Measurements from ENCODE around the gene MRPL30.

- TF ChIP-seq POLR2AphosphoS5 (IDR thresholded peaks at IDR 0.05; ENCODE audit: low read depth, low read length) (no peak), SIN3A (IDR thresholded peaks at IDR 0.05; ENCODE audit: borderline replicate concordance, insufficient read depth, low read length) (no peak)
Observed at GRCh38 chr2:99187011-99187410, 6.0 kb downstream of the MRPL30 start.

All from PFSK-1 (cell line).